Neuronal stem cell (in vitro differentiated cells): ENCODE data around the gene CCNI.

Experiments
- DNase-seq: peaks from one replicate; pipeline ENCODE4 v3.0.0-alpha.2; 2013; ENCODE audit warnings: low spot score
- H2AFZ ChIP-seq: one replicate; pipeline ENCODE4 v1.6.1; 2013; ENCODE audit warnings: mild to moderate bottlenecking, low read length, inconsistent platforms
- H2AK5ac ChIP-seq: 2 replicates; pipeline ENCODE4 v1.6.1; 2013; ENCODE audit warnings: low read depth, mild to moderate bottlenecking, inconsistent platforms, low read length, moderate library complexity, mixed read lengths
- H2BK120ac ChIP-seq: 2 replicates; pipeline ENCODE4 v1.6.1; 2013; ENCODE audit warnings: low read depth, mild to moderate bottlenecking, inconsistent platforms, low read length, moderate library complexity, mixed read lengths
- H2BK12ac ChIP-seq: one replicate; pipeline ENCODE4 v1.6.1; 2013; ENCODE audit warnings: low read length, inconsistent platforms
- H2BK15ac ChIP-seq: 2 replicates; pipeline ENCODE4 v1.6.1; 2013; ENCODE audit warnings: mild to moderate bottlenecking, low read length, inconsistent platforms, mixed read lengths
- H2BK5ac ChIP-seq: one replicate; pipeline ENCODE4 v1.6.1; 2013; ENCODE audit warnings: inconsistent platforms, mild to moderate bottlenecking, low read length, moderate library complexity
- H3K14ac ChIP-seq: one replicate; pipeline ENCODE4 v1.6.1; 2013; ENCODE audit warnings: low read length, inconsistent platforms
- H3K18ac ChIP-seq: 2 replicates; pipeline ENCODE4 v1.6.1; 2013; ENCODE audit warnings: low read length, inconsistent platforms
- H3K23ac ChIP-seq: 2 replicates; pipeline ENCODE4 v1.6.1; 2013; ENCODE audit warnings: low read depth, mild to moderate bottlenecking, mixed read lengths, low read length, inconsistent platforms; ENCODE audit not compliant: poor library complexity
- H3K27ac ChIP-seq: replicated peaks from 3 replicates; pipeline ENCODE4 v1.5.1; 2013; ENCODE audit warnings: low read length, inconsistent platforms
- H3K27me3 ChIP-seq, 3 experiments: 2 replicates each; pipeline ENCODE4 v1.6.1; 2013; ENCODE audit warnings: low read length in 3 of 3, mild to moderate bottlenecking in 2 of 3, inconsistent platforms in 1 of 3, low read depth in 1 of 3, mixed read lengths in 1 of 3, moderate library complexity in 1 of 3; ENCODE audit not compliant: control insufficient read depth in 3 of 3, insufficient read depth in 3 of 3
- H3K36me3 ChIP-seq, 2 donors: replicated peaks in 1 of 2; 2 replicates each; pipeline ENCODE4 v1.6.1; 2013; ENCODE audit warnings: low read length in 2 of 2; ENCODE audit not compliant: control insufficient read depth in 2 of 2, insufficient read depth in 2 of 2
- H3K4ac ChIP-seq: 2 replicates; pipeline ENCODE4 v1.6.1; 2013; ENCODE audit warnings: inconsistent platforms, mild to moderate bottlenecking, low read length, moderate library complexity
- H3K4me1 ChIP-seq, 2 donors: 1 replicate in 1 of 2; 2 replicates in 1 of 2; pipeline ENCODE4 v1.6.1; 2013; ENCODE audit warnings: low read length in 2 of 2, low read depth in 1 of 2; ENCODE audit not compliant: control insufficient read depth in 2 of 2, insufficient read depth in 1 of 2
- H3K4me2 ChIP-seq: one replicate; pipeline ENCODE4 v1.6.1; 2013; ENCODE audit warnings: mild to moderate bottlenecking, low read length, inconsistent platforms; ENCODE audit not compliant: insufficient read depth, poor library complexity, severe bottlenecking
- H3K4me3 ChIP-seq, 2 donors: 2 replicates each; pipeline ENCODE4 v1.5.1; 2013; ENCODE audit warnings: low read length in 2 of 2, mild to moderate bottlenecking in 2 of 2, inconsistent platforms in 1 of 2, moderate library complexity in 1 of 2
- H3K79me1 ChIP-seq: one replicate; pipeline ENCODE4 v1.6.1; 2013; ENCODE audit warnings: low read depth, mild to moderate bottlenecking, inconsistent platforms, low read length, moderate library complexity
- H3K9ac ChIP-seq: one replicate; pipeline ENCODE4 v1.6.1; 2013; ENCODE audit warnings: mild to moderate bottlenecking, low read depth, low read length, inconsistent platforms; ENCODE audit not compliant: poor library complexity
- H3K9me3 ChIP-seq, 2 donors: replicated peaks in 1 of 2; 2 replicates each; pipeline versions ENCODE3 to v1.6.1; 2013; ENCODE audit warnings: low read length in 2 of 2, mild to moderate bottlenecking in 2 of 2, inconsistent platforms in 1 of 2, low read depth in 1 of 2, mixed read lengths in 1 of 2, moderate library complexity in 1 of 2; ENCODE audit not compliant: control insufficient read depth in 2 of 2, insufficient read depth in 1 of 2
- H4K8ac ChIP-seq: one replicate; pipeline ENCODE4 v1.6.1; 2013; ENCODE audit warnings: low read depth, mild to moderate bottlenecking, inconsistent platforms, low read length, moderate library complexity
- H4K91ac ChIP-seq: one replicate; pipeline ENCODE4 v1.6.1; 2013; ENCODE audit warnings: low read length, low read depth, mild to moderate bottlenecking, inconsistent platforms; ENCODE audit not compliant: poor library complexity
- WGBS, 2 donors: extraction: QIAGEN DNeasy Blood & Tissue Kit; methylation state at CpG; one replicate each; pipeline ENCODE4 v1.1.7; 2013; ENCODE audit warnings: missing lambda C conversion rate in 2 of 2, mixed read lengths in 1 of 2; ENCODE audit not compliant: insufficient read length in 2 of 2, insufficient replicate concordance in 1 of 2; ENCODE audit errors: extremely low coverage in 2 of 2; 5-methylcytosine and 5-hydroxymethylcytosine counted together

Gene CCNI

GRCh38 chr4:77110730-77111129 is 34.9 kb upstream of the CCNI start:
- no peak overlapping the region for H3K4me3 ChIP-seq
- no CpG with 5 or more reads among the region's 1 CpG for WGBS, 2 donors
- no peak overlapping the region for H2BK15ac ChIP-seq
- no peaks in the 10 kb centered on the region for H3K4me1 ChIP-seq
- no peak overlapping the region for H2BK5ac ChIP-seq
- H3K18ac ChIP-seq, result no peak overlapping the region
- H2AK5ac ChIP-seq, result no peak overlapping the region
- H3K36me3 ChIP-seq, result no peaks in the 10 kb centered on the region
- H3K79me1 ChIP-seq, result no peaks in the 10 kb centered on the region
- H3K9ac ChIP-seq, result no peak overlapping the region
- no peak overlapping the region for H4K8ac ChIP-seq
- no peak overlapping the region for H3K4ac ChIP-seq
- no peak overlapping the region for H2BK120ac ChIP-seq
- no peak overlapping the region for H3K4me2 ChIP-seq
- H4K91ac ChIP-seq, result no peak overlapping the region
- no peak overlapping the region for H2BK12ac ChIP-seq
- no peak overlapping the region for H3K27ac ChIP-seq
- no peak overlapping the region for H3K23ac ChIP-seq
- no peak for DNase-seq
- no peaks in the 10 kb centered on the region for H3K9me3 ChIP-seq
- H3K27me3 ChIP-seq, result peaks cover 0 to 11% (median 0%) of the 10 kb centered on the region in 3 experiments
- H3K14ac ChIP-seq, result no peak overlapping the region
- H2AFZ ChIP-seq, result no peak overlapping the region

GRCh38 chr4:77104791-77105540 is 29.2 kb upstream of the CCNI start:
- H3K9ac ChIP-seq, result no peak overlapping the region
- no peak for DNase-seq
- WGBS, 2 donors, result no CpG with 5 or more reads among the region's 8 CpGs

DNA sequence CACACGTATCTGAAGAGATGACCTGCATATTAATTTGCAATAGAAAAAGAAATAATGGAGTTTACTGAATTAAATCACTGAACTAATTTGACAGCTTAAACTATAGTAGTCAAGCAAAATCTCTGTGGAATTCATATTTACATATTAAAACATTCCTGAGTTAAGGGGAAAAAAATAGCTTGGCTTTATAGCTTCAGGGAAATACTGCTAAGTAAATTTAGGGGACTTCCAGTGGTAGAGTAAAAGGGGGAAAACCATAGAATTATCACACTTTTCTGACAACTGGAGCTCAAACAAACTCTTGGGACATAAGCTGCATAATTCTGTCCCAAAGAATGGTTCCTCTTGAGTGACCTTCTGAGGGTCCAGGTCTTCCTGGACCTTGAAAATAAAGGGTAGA is 28.6 kb upstream of the CCNI start:
- no peak overlapping the region for H2AFZ ChIP-seq
- H3K27me3 ChIP-seq, result no peaks in the 10 kb centered on the region
- H2BK12ac ChIP-seq, result no peak overlapping the region
- H4K91ac ChIP-seq, result no peak overlapping the region
- no peak overlapping the region for H3K18ac ChIP-seq
- no peaks in the 10 kb centered on the region for H3K36me3 ChIP-seq
- no peak overlapping the region for H3K4me2 ChIP-seq
- H3K14ac ChIP-seq, result no peak overlapping the region
- no peak overlapping the region for H2AK5ac ChIP-seq
- H3K79me1 ChIP-seq, result no peaks in the 10 kb centered on the region
- no CpG with 5 or more reads among the region's 1 CpG for WGBS, 2 donors
- H3K9ac ChIP-seq, result no peak overlapping the region
- H3K23ac ChIP-seq, result no peak overlapping the region
- DNase-seq, result no peak
- no peak overlapping the region for H4K8ac ChIP-seq
- H2BK5ac ChIP-seq, result no peak overlapping the region
- no peak overlapping the region for H3K27ac ChIP-seq
- no peaks in the 10 kb centered on the region for H3K9me3 ChIP-seq
- H3K4ac ChIP-seq, result no peak overlapping the region
- no peak overlapping the region for H2BK15ac ChIP-seq
- no peak overlapping the region for H2BK120ac ChIP-seq
- no peak overlapping the region for H3K4me3 ChIP-seq
- H3K4me1 ChIP-seq, result no peaks in the 10 kb centered on the region

More at GRCh38 chr4:77104791-77105540, 29.2 kb upstream of the CCNI start:
- no peaks in the 10 kb centered on the region for H3K79me1 ChIP-seq
- H2BK15ac ChIP-seq, result no peak overlapping the region
- no peaks in the 10 kb centered on the region for H3K27me3 ChIP-seq
- H2BK5ac ChIP-seq, result no peak overlapping the region
- H3K14ac ChIP-seq, result no peak overlapping the region
- no peak overlapping the region for H3K4me3 ChIP-seq
- no peaks in the 10 kb centered on the region for H3K9me3 ChIP-seq
- H3K36me3 ChIP-seq, result no peaks in the 10 kb centered on the region
- H2BK12ac ChIP-seq, result no peak overlapping the region
- no peaks in the 10 kb centered on the region for H3K4me1 ChIP-seq
- no peak overlapping the region for H2BK120ac ChIP-seq
- H3K18ac ChIP-seq, result no peak overlapping the region
- no peak overlapping the region for H4K8ac ChIP-seq
- no peak overlapping the region for H3K4me2 ChIP-seq
- H2AK5ac ChIP-seq, result no peak overlapping the region
- H3K27ac ChIP-seq, result no peak overlapping the region
- no peak overlapping the region for H3K23ac ChIP-seq
- no peak overlapping the region for H2AFZ ChIP-seq
- no peak overlapping the region for H3K4ac ChIP-seq
- no peak overlapping the region for H4K91ac ChIP-seq

DNA sequence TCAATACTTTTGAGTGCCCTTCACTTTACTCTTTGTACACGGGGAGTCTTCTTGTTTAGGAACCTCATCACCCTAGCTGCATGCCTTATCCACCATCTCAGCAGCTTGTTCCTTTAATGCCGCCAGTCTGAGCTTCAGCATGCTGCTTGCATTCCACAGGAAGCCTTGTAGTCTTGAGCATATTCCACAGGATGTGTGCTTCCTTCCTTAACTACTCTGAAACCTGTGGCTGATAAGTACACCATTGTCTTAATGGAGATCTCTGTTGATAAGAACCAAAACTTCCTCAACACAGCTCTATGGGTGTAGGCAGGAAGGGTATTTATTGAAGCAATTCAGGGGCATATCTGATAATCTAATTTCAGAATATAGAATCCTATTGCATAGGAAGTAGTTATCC is 24.4 kb upstream of the CCNI start:
- Histone ChIP-seq H3K27me3 (no peaks in the 10 kb centered on the region), H2BK120ac (no peak overlapping the region), H2AK5ac (no peak overlapping the region), H2BK12ac (no peak overlapping the region), H3K4me1 (no peaks in the 10 kb centered on the region), H3K36me3 (no peaks in the 10 kb centered on the region), H3K4me3 (no peak overlapping the region), H2BK15ac (no peak overlapping the region), H3K4me2 (no peak overlapping the region), H3K18ac (no peak overlapping the region), H4K8ac (no peak overlapping the region), H3K27ac (no peak overlapping the region), H3K23ac (no peak overlapping the region), H3K4ac (no peak overlapping the region), H2AFZ (no peak overlapping the region), H2BK5ac (no peak overlapping the region), H3K9ac (no peak overlapping the region), H3K79me1 (no peaks in the 10 kb centered on the region), H4K91ac (no peak overlapping the region), H3K9me3 (no peaks in the 10 kb centered on the region), H3K14ac (no peak overlapping the region)
- DNase-seq, result no peak
- WGBS, 2 donors, result no CpG with 5 or more reads among the region's 2 CpGs
